MCF 10A (cell line): ENCODE data around the gene ZDHHC12. TPM values are rescaled to one million over a fixed set of nuclear protein-coding genes. Genes with fewer than 3 reads are reported as not detected.

ENCODE experiments used
- BruUV-seq: library from RNA; stranded (reverse); fragments of 400-500 nt; replicated peaks from 2 replicates; lab custom pipeline; 2021; lab: Mats Ljungman, UMichigan
- CTCF ChIA-PET: fragments of 300-600 bp; sonication (Branson Sonifier 250); formaldehyde crosslinking; extraction: SDS; loops from one replicate; lab custom pipeline; 2021; ENCODE audit warnings: antibody characterized with exemption, inconsistent platforms; lab: Yijun Ruan, JAX
- POLR2A ChIA-PET: fragments of 300-600, 350-650 bp; sonication (Branson Sonifier 250); formaldehyde crosslinking; extraction: SDS; loops from one replicate; lab custom pipeline; 2020; ENCODE audit warnings: antibody characterized with exemption, inconsistent platforms; lab: Yijun Ruan, JAX
- DNase-seq: peaks from one replicate; pipeline ENCODE4 v3.0.0-alpha.2; 2018; ENCODE audit not compliant: unreplicated experiment
- H3K27ac Mint-ChIP-seq: one replicate; pipeline ENCODE4 v1.8.0; 2022; ENCODE audit warnings: mild to moderate bottlenecking, low read depth, mixed read lengths; ENCODE audit not compliant: unreplicated experiment
- H3K27me3 Mint-ChIP-seq: one replicate; pipeline ENCODE4 v1.8.0; 2022; ENCODE audit warnings: mixed read lengths; ENCODE audit not compliant: insufficient read depth, unreplicated experiment
- H3K36me3 Mint-ChIP-seq: one replicate; pipeline ENCODE4 v1.8.0; 2022; ENCODE audit warnings: mild to moderate bottlenecking, moderate library complexity, mixed read lengths; ENCODE audit not compliant: insufficient read depth, unreplicated experiment
- H3K4me1 Mint-ChIP-seq: one replicate; pipeline ENCODE4 v1.8.0; 2022; ENCODE audit warnings: mixed read lengths; ENCODE audit not compliant: insufficient read depth, unreplicated experiment
- H3K4me3 Mint-ChIP-seq: one replicate; pipeline ENCODE4 v1.8.0; 2022; ENCODE audit warnings: mild to moderate bottlenecking, moderate library complexity, mixed read lengths; ENCODE audit not compliant: unreplicated experiment
- H3K9me3 Mint-ChIP-seq: one replicate; pipeline ENCODE4 v1.8.0; 2022; ENCODE audit warnings: mixed read lengths; ENCODE audit not compliant: unreplicated experiment
- intact Hi-C: fragments of 100-400 bp; cut with micrococcal nuclease; formaldehyde crosslinking; loops from 2 replicates; pipeline ENCODE4 v1.14.1; 2022
- total RNA-seq: library from RNA; stranded (reverse); gene quantifications from 2 replicates; pipeline ENCODE4 v1.2.3, GENCODE V29; 2022
- TF ChIP-seq, protein P1 (sequence below): fragments of 200-600 bp; IDR thresholded peaks from one replicate; pipeline ENCODE4 v1.8.0; 2022; ENCODE audit warnings: antibody characterized with exemption, mild to moderate bottlenecking; ENCODE audit not compliant: unreplicated experiment

ZDHHC12 gene
- total RNA-seq, 1 experiment from 2014 or later: 22.1 TPM

DNA sequence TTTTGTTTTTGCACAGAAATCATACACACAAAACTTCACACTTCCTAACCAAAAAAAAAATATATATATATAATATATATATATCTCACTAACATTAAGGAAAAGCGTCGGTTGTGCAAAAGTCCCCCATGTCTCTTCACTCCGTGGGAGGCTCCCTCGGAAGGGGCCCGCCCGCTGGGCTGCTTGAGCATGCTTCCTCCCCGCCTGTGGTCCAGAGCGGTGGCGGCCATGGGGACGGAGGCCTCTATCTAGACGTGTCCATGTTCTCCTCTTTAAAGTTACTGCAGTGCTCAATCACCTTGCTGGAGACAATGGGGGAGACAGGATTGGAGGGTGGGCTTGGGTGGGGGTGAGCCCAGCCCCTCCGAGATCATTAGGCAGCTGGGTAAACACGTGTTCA, 7.2 kb upstream of the ZDHHC12 start:
- Mint-ChIP-seq H3K9me3 (no peaks in the 10 kb centered on the region), H3K4me3 (no peak overlapping the region), H3K36me3 (peaks cover 26% of the 10 kb centered on the region), H3K4me1 (no peaks in the 10 kb centered on the region), H3K27me3 (no peaks in the 10 kb centered on the region), H3K27ac (no peak overlapping the region)
- TF ChIP-seq, protein P1, sequence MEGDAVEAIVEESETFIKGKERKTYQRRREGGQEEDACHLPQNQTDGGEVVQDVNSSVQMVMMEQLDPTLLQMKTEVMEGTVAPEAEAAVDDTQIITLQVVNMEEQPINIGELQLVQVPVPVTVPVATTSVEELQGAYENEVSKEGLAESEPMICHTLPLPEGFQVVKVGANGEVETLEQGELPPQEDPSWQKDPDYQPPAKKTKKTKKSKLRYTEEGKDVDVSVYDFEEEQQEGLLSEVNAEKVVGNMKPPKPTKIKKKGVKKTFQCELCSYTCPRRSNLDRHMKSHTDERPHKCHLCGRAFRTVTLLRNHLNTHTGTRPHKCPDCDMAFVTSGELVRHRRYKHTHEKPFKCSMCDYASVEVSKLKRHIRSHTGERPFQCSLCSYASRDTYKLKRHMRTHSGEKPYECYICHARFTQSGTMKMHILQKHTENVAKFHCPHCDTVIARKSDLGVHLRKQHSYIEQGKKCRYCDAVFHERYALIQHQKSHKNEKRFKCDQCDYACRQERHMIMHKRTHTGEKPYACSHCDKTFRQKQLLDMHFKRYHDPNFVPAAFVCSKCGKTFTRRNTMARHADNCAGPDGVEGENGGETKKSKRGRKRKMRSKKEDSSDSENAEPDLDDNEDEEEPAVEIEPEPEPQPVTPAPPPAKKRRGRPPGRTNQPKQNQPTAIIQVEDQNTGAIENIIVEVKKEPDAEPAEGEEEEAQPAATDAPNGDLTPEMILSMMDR: no peak
- POLR2A ChIA-PET: no interaction called here
- intact Hi-C loops: no loop called here
- CTCF ChIA-PET: interaction anchor here (0.8 kb wide), 1 partner anchor 368 kb away, joined by 4 read pairs; no protein-coding TSS in a partner anchor
- BruUV-seq: no TSS peak
- DNase-seq: no peak

GRCh38 chr9:128729766-128730517, 6.0 kb upstream of the ZDHHC12 start:
- H3K9me3 Mint-ChIP-seq: no peaks in the 10 kb centered on the region
- no peaks in the 10 kb centered on the region for H3K27me3 Mint-ChIP-seq
- TF ChIP-seq, protein P1: no peak
- H3K4me3 Mint-ChIP-seq: no peak overlapping the region
- peaks cover 2% of the 10 kb centered on the region for H3K4me1 Mint-ChIP-seq
- intact Hi-C loops: no loop called here
- BruUV-seq: no TSS peak
- CTCF ChIA-PET: no interaction called here
- H3K36me3 Mint-ChIP-seq: peaks cover 17% of the 10 kb centered on the region
- POLR2A ChIA-PET: no interaction called here
- DNase-seq: no peak
- no peak overlapping the region for H3K27ac Mint-ChIP-seq

- peaks cover 8% of the 10 kb centered on the region for H3K4me1 Mint-ChIP-seq
- H3K27ac Mint-ChIP-seq: no peak overlapping the region
- POLR2A ChIA-PET: no interaction called here
- peaks cover 15% of the 10 kb centered on the region for H3K36me3 Mint-ChIP-seq
- TF ChIP-seq, protein P1: no peak
- BruUV-seq: no TSS peak
- CTCF ChIA-PET: no interaction called here
- H3K9me3 Mint-ChIP-seq: no peaks in the 10 kb centered on the region
- H3K4me3 Mint-ChIP-seq: no peak overlapping the region
- intact Hi-C loops: no loop called here
- H3K27me3 Mint-ChIP-seq: no peaks in the 10 kb centered on the region
- DNase-seq: no peak
These were observed 5.4 kb upstream of the ZDHHC12 start for GRCh38 chr9:128729302-128729701.

GRCh38 chr9:128728298-128728697, 4.4 kb upstream of the ZDHHC12 start:
- POLR2A ChIA-PET: no interaction called here
- H3K9me3 Mint-ChIP-seq: no peaks in the 10 kb centered on the region
- H3K27me3 Mint-ChIP-seq: no peaks in the 10 kb centered on the region
- peaks cover 13% of the 10 kb centered on the region for H3K4me1 Mint-ChIP-seq
- H3K36me3 Mint-ChIP-seq: peaks cover 14% of the 10 kb centered on the region
- intact Hi-C loops: no loop called here
- H3K27ac Mint-ChIP-seq: no peak overlapping the region
- H3K4me3 Mint-ChIP-seq: no peak overlapping the region
- TF ChIP-seq, protein P1: no peak
- CTCF ChIA-PET: interaction anchor here (1.4 kb wide), 1 partner anchor 26 kb away, joined by 3 read pairs; the partner anchor contains the start of gene PKN3
- no TSS peak for BruUV-seq
- no peak for DNase-seq
